ENCODE results near the gene AGPAT4. TPM values are rescaled to one million over a fixed set of nuclear protein-coding genes. Genes with fewer than 3 reads are reported as not detected.

AGPAT4 gene
- total RNA-seq, 3 donors from 2014 or later = 4.6 to 10.5 (median 6.2) TPM

DNA sequence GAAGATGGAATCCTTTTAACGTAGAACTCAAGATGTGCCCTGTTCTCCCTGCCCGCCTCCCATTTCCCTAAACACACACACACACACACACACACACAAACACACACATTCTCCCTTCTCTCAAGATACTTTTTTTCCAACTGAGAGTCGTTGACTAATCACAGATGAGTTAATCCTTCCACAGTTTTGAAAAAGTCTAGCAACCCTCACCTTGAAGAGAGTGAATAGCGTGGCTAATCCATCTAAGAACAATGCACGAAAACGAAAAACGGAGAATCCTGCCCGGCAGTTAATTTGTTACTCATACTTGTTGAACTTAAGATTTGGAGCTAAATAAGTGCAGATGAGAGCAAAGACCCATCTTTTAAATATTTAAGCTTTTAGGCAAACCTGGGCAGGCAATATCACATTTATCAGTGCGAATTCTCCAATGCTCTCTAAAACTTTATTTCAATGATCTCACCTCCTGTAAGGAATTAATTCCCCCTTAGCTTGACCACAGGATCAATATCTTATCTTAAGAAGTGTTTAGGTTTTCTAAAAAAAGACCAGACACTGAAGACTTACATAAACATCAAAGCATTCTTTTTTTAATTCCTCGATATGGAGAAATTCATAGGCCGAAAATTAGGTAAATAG lies 1.1 kb downstream of the AGPAT4 start:
- Histone ChIP-seq H3K4me1 (no peaks in the 10 kb centered on the region), H3K4me3 (peak overlapping the region; percentile 66 to 79 (median 70)), H3K9me3 (no peaks in the 10 kb centered on the region), H3K36me3 (no peaks in the 10 kb centered on the region), H3K27ac (no peak overlapping the region), H3K27me3 (no peaks in the 10 kb centered on the region)
- no peak for DNase-seq (ENCODE audit: low spot score in 2 of 2)
- intact Hi-C loops (cut with DNase I; ENCODE audit: low total_unique reads) = no loop called here
- TF ChIP-seq POLR2AphosphoS5 (IDR thresholded peaks at IDR 0.05) = no peak
- TF ChIP-seq, protein P1, sequence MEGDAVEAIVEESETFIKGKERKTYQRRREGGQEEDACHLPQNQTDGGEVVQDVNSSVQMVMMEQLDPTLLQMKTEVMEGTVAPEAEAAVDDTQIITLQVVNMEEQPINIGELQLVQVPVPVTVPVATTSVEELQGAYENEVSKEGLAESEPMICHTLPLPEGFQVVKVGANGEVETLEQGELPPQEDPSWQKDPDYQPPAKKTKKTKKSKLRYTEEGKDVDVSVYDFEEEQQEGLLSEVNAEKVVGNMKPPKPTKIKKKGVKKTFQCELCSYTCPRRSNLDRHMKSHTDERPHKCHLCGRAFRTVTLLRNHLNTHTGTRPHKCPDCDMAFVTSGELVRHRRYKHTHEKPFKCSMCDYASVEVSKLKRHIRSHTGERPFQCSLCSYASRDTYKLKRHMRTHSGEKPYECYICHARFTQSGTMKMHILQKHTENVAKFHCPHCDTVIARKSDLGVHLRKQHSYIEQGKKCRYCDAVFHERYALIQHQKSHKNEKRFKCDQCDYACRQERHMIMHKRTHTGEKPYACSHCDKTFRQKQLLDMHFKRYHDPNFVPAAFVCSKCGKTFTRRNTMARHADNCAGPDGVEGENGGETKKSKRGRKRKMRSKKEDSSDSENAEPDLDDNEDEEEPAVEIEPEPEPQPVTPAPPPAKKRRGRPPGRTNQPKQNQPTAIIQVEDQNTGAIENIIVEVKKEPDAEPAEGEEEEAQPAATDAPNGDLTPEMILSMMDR (IDR thresholded peaks at IDR 0.05) = no peak
- no peak for TF ChIP-seq POLR2A (IDR thresholded peaks at IDR 0.05)

DNA sequence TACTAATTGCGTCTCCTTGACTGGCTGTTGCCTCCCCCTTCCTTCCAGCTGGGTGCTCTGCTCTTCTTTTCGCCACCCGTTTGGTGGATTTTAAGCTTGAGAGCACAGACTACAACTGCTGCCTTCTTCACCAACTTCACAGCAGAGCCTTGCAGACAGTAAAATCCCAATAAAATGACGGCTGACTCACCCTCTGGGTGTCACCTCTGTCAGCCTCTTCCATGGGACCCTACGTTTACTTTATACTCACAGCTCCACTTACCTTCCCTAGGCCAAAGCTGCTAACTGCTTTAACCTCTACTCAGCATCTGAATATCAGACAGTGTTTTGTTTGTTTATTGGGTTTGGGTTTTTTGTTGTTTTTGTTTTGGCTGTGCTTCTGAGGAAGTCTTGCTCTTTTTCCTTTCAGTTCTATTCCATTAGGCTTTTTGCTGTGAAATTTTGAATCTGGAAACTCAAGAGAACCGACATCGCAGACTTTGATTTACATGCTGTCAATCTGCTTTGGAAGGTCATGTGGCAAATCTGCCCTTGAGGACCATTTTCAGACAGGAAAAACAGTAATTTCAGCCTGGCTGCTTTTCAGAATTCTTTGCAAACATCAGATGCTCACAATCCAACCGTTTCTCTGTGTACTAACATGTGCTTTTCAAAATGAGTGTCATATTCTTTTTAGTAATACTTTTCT lies 2.4 kb downstream of the AGPAT4 start:
- TF ChIP-seq, protein P1 (IDR thresholded peaks at IDR 0.05) = no peak
- TF ChIP-seq POLR2AphosphoS5 (IDR thresholded peaks at IDR 0.05) = no peak
- no peak for TF ChIP-seq POLR2A (IDR thresholded peaks at IDR 0.05)
- Histone ChIP-seq H3K27ac (no peak overlapping the region), H3K36me3 (no peaks in the 10 kb centered on the region), H3K9me3 (no peaks in the 10 kb centered on the region), H3K27me3 (no peaks in the 10 kb centered on the region), H3K4me3 (no peak overlapping the region), H3K4me1 (no peaks in the 10 kb centered on the region)
- no peak for DNase-seq (ENCODE audit: low spot score in 2 of 2)
- intact Hi-C loops (cut with DNase I; ENCODE audit: low total_unique reads) = no loop called here

DNA sequence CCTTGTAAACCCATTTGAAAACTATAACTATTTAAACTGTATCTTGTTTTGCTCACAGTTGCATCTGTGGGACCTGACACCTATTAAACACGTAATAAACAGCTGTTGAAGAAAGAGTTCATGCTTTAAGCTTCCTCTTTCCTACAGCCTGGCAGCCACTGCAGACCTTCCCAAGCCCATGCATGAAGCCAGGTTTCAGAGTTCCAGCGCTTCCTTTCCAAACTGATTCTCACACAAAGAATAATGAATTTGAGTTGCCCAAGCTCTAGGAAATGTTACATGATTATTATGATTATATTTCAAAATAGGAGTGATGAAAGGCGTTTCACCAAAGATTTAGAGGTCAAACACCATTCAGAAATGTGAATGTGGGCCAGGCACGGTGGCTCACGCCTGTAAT lies 3.7 kb downstream of the AGPAT4 start:
- Histone ChIP-seq H3K27ac (no peak overlapping the region), H3K9me3 (no peaks in the 10 kb centered on the region), H3K4me1 (no peaks in the 10 kb centered on the region), H3K27me3 (no peaks in the 10 kb centered on the region), H3K4me3 (no peak overlapping the region), H3K36me3 (no peaks in the 10 kb centered on the region)
- TF ChIP-seq, protein P1 (IDR thresholded peaks at IDR 0.05) = no peak
- no peak for TF ChIP-seq POLR2A (IDR thresholded peaks at IDR 0.05)
- TF ChIP-seq POLR2AphosphoS5 (IDR thresholded peaks at IDR 0.05) = no peak
- no peak for DNase-seq (ENCODE audit: low spot score in 2 of 2)
- intact Hi-C loops (cut with DNase I; ENCODE audit: low total_unique reads) = no loop called here

DNA sequence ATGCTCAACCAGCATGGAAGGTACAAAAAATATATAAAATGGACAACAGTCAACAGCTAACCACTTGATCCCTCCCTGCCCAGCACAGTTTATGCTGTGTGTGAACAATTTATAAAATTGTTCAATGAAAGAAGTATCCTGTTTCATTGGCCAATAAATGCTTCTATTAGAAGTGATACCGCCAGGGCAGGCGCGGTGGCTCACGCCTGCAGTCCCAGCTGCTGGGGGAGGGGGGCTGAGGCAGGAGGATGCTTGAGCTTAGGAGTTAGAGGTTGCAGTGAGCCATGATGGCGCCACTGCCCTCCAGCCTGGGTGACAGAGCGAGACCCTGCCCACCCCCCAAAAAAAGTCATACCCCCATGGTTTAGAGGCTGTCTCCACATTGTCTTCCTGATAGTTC lies 4.6 kb downstream of the AGPAT4 start:
- Histone ChIP-seq H3K4me1 (no peaks in the 10 kb centered on the region), H3K9me3 (no peaks in the 10 kb centered on the region), H3K4me3 (no peak overlapping the region), H3K36me3 (no peaks in the 10 kb centered on the region), H3K27me3 (no peaks in the 10 kb centered on the region), H3K27ac (no peak overlapping the region)
- intact Hi-C loops (cut with DNase I; ENCODE audit: low total_unique reads) = loop anchor here (5.0 kb wide), 1 partner anchor 42 kb away; no protein-coding TSS in a partner anchor
- no peak for DNase-seq (ENCODE audit: low spot score in 2 of 2)
- TF ChIP-seq POLR2A (IDR thresholded peaks at IDR 0.05) = no peak
- TF ChIP-seq, protein P1 (IDR thresholded peaks at IDR 0.05) = no peak
- no peak for TF ChIP-seq POLR2AphosphoS5 (IDR thresholded peaks at IDR 0.05)

DNA sequence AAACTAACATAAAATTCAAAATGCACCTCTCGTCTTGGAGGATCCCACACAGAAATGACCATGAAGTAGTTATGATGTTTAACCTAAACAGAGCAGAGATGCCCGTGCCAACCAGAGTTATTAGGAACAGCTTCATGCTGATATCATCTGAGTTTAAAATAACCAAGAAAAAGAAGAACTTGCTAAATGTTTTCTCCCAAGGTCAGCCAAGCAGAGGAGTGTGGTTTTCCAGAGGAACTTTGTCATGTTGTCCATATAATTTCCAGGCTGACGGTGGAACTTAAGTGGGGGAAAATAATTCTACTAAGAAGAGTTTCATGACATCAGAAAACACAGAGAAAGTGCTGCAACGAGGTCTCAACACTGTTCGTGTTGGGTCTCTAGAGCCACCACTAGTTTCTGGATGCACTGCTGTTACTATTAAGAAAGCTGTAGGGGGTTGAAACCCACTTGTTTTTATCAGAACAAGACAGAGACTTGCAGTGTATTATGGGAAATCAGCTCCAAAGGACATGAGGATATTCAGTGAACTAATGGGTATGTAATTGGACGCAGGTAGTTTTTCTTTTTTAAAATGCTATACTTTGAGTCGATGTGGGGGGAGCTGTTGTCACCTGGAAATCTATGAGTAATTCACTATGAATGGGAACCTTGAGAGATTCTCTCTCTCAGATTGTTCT lies 5.2 kb downstream of the AGPAT4 start:
- Histone ChIP-seq H3K27me3 (no peaks in the 10 kb centered on the region), H3K4me1 (no peaks in the 10 kb centered on the region), H3K9me3 (no peaks in the 10 kb centered on the region), H3K4me3 (no peak overlapping the region), H3K27ac (no peak overlapping the region), H3K36me3 (no peaks in the 10 kb centered on the region)
- TF ChIP-seq POLR2A (IDR thresholded peaks at IDR 0.05) = no peak
- no peak for TF ChIP-seq POLR2AphosphoS5 (IDR thresholded peaks at IDR 0.05)
- TF ChIP-seq, protein P1 (IDR thresholded peaks at IDR 0.05) = no peak
- DNase-seq (ENCODE audit: low spot score in 2 of 2) = no peak
- intact Hi-C loops (cut with DNase I; ENCODE audit: low total_unique reads) = loop anchor here (5.0 kb wide), 1 partner anchor 41 kb away; no protein-coding TSS in a partner anchor

Measured in breast epithelium (tissue), 4 donors.